IMR-90 (cell line): ENCODE results near the gene NTF3. TPM values are rescaled to one million over a fixed set of nuclear protein-coding genes. Genes with fewer than 3 reads are reported as not detected.

Source experiments
- ATAC-seq: fragments of 200-7000 bp; cut with Tn5 transposase; 2 replicates; pipeline ENCODE4 v1.9.1; 2020; ENCODE audit warnings: low read depth, mild to moderate bottlenecking, moderate library complexity
- BruUV-seq: library from RNA; stranded (reverse); fragments of 400-500 nt; replicated peaks from 2 replicates; lab custom pipeline; 2021; lab: Mats Ljungman, UMichigan
- CTCF ChIA-PET: fragments of 300-600 bp; formaldehyde crosslinking; extraction: SDS; loops from one replicate; lab custom pipeline; 2021; ENCODE audit warnings: antibody characterized with exemption; lab: Yijun Ruan, JAX
- POLR2A ChIA-PET: fragments of 300-600 bp; sonication (Branson Sonifier 250); formaldehyde crosslinking; loops from one replicate; lab custom pipeline; 2022; ENCODE audit warnings: antibody characterized with exemption; ENCODE audit not compliant: unreplicated experiment; lab: Charles Lee
- DNase-seq: peaks from one replicate; pipeline ENCODE4 v3.0.0; 2013
- H2AFZ ChIP-seq: replicated peaks from 2 replicates; pipeline ENCODE3; 2013; ENCODE audit warnings: low read length, mild to moderate bottlenecking; ENCODE audit not compliant: poor library complexity
- H2AK5ac ChIP-seq: 2 replicates; pipeline ENCODE4 v1.6.1; 2013; ENCODE audit warnings: low read depth, low read length, inconsistent platforms
- H2AK9ac ChIP-seq: replicated peaks from 2 replicates; pipeline ENCODE3; 2013; ENCODE audit warnings: mild to moderate bottlenecking, low read depth, low read length, moderate library complexity; ENCODE audit not compliant: poor library complexity
- H2BK120ac ChIP-seq: 2 replicates; pipeline ENCODE4 v1.6.1; 2013; ENCODE audit warnings: low read depth, low read length, inconsistent platforms
- H2BK15ac ChIP-seq: 3 replicates; pipeline ENCODE4 v1.6.1; 2013; ENCODE audit warnings: low read depth, low read length, inconsistent platforms
- H2BK20ac ChIP-seq: 2 replicates; pipeline ENCODE4 v1.6.1; 2013; ENCODE audit warnings: low read depth, mild to moderate bottlenecking, inconsistent platforms, low read length, moderate library complexity
- H2BK5ac ChIP-seq: 2 replicates; pipeline ENCODE4 v1.6.1; 2013; ENCODE audit warnings: mild to moderate bottlenecking, low read depth, low read length, inconsistent platforms; ENCODE audit not compliant: poor library complexity, severe bottlenecking
- H3K14ac ChIP-seq: replicated peaks from 2 replicates; pipeline ENCODE4 v1.6.1; 2013; ENCODE audit warnings: low read depth, low read length, inconsistent platforms
- H3K18ac ChIP-seq: 2 replicates; pipeline ENCODE4 v1.6.1; 2013; ENCODE audit warnings: low read depth, low read length, control low read depth
- H3K23ac ChIP-seq: 2 replicates; pipeline ENCODE4 v1.6.1; 2013; ENCODE audit warnings: low read depth, low read length, inconsistent platforms
- H3K27ac ChIP-seq: 2 replicates; pipeline ENCODE4 v1.5.1; 2013; ENCODE audit warnings: mild to moderate bottlenecking, control low read depth, low read length; ENCODE audit not compliant: insufficient read depth
- H3K27me3 ChIP-seq: 2 replicates; pipeline ENCODE4 v1.6.1; 2013; ENCODE audit warnings: low read length; ENCODE audit not compliant: control insufficient read depth, insufficient read depth
- H3K36me3 ChIP-seq: 2 replicates; pipeline ENCODE4 v1.6.1; 2013; ENCODE audit warnings: low read length, mixed read lengths; ENCODE audit not compliant: control insufficient read depth, insufficient read depth
- H3K4ac ChIP-seq: 2 replicates; pipeline ENCODE4 v1.6.1; 2013; ENCODE audit warnings: low read depth, low read length, inconsistent platforms
- H3K4me1 ChIP-seq: 2 replicates; pipeline ENCODE4 v1.6.1; 2013; ENCODE audit warnings: low read length, mixed read lengths; ENCODE audit not compliant: control insufficient read depth, insufficient read depth
- H3K4me2 ChIP-seq: 2 replicates; pipeline ENCODE4 v1.6.1; 2013; ENCODE audit warnings: low read depth, mild to moderate bottlenecking, control low read depth, low read length, moderate library complexity
- H3K4me3 ChIP-seq: 2 replicates; pipeline ENCODE4 v1.5.1; 2013; ENCODE audit warnings: low read depth, mild to moderate bottlenecking, control low read depth, low read length, moderate library complexity; ENCODE audit not compliant: insufficient read depth
- H3K56ac ChIP-seq: 2 replicates; pipeline ENCODE4 v1.6.1; 2013; ENCODE audit warnings: low read length, inconsistent platforms; ENCODE audit not compliant: insufficient read depth; ENCODE audit errors: extremely low read depth
- H3K79me1 ChIP-seq, 2 experiments: 2 replicates each; pipeline ENCODE4 v1.6.1; 2013; ENCODE audit warnings: low read length in 2 of 2, inconsistent platforms in 1 of 2, low read depth in 1 of 2
- H3K9ac ChIP-seq: 2 replicates; pipeline ENCODE4 v1.6.1; 2013; ENCODE audit warnings: low read depth, low read length, control low read depth
- H3K9me1 ChIP-seq: 2 replicates; pipeline ENCODE4 v1.6.1; 2013; ENCODE audit warnings: low read length, inconsistent platforms; ENCODE audit not compliant: insufficient read depth
- H3K9me3 ChIP-seq: 2 replicates; pipeline ENCODE4 v1.6.1; 2013; ENCODE audit warnings: low read length; ENCODE audit not compliant: control insufficient read depth, insufficient read depth
- H4K20me1 ChIP-seq: 2 replicates; pipeline ENCODE4 v1.6.1; 2013; ENCODE audit warnings: low read length, inconsistent platforms; ENCODE audit not compliant: insufficient read depth
- H4K5ac ChIP-seq: 2 replicates; pipeline ENCODE4 v1.6.1; 2013; ENCODE audit warnings: mild to moderate bottlenecking, low read depth, low read length, control low read depth
- H4K8ac ChIP-seq, 2 experiments: 2 replicates each; pipeline ENCODE4 v1.6.1; 2013; ENCODE audit warnings: low read depth in 2 of 2, low read length in 2 of 2, control low read depth in 1 of 2, inconsistent platforms in 1 of 2
- H4K91ac ChIP-seq: 2 replicates; pipeline ENCODE4 v1.6.1; 2013; ENCODE audit warnings: low read depth, low read length, inconsistent platforms; ENCODE audit not compliant: insufficient read depth
- BHLHE40 ChIP-seq: fragments of 150-350 bp; IDR thresholded peaks from 2 replicates; pipeline ENCODE4 v1.6.1; 2016; ENCODE audit warnings: mild to moderate bottlenecking, low read depth, low read length
- CEBPB ChIP-seq: IDR thresholded peaks from 2 replicates; pipeline ENCODE4 v1.6.1; 2012; ENCODE audit warnings: low read depth, low read length, improper control_type of control experiment
- NFE2L2 ChIP-seq: fragments of 150-350 bp; IDR thresholded peaks from 2 replicates; pipeline ENCODE4 v1.6.1; 2016; ENCODE audit warnings: low read depth, mild to moderate bottlenecking, low read length
- POLR2A ChIP-seq: IDR thresholded peaks from 2 replicates; pipeline ENCODE4 v1.6.1; 2012; ENCODE audit warnings: mild to moderate bottlenecking, low read depth, low read length
- RAD21 ChIP-seq: IDR thresholded peaks from 2 replicates; pipeline ENCODE4 v1.6.1; 2012; ENCODE audit warnings: low read length, improper control_type of control experiment
- RFX5 ChIP-seq: IDR thresholded peaks from 2 replicates; pipeline ENCODE4 v1.8.0; 2012; ENCODE audit warnings: low read depth, mild to moderate bottlenecking, low read length, moderate library complexity
- SMC3 ChIP-seq: fragments of 150-350 bp; IDR thresholded peaks from 2 replicates; pipeline ENCODE4 v1.6.1; 2016; ENCODE audit warnings: low read depth, mild to moderate bottlenecking, antibody characterized with exemption, low read length, moderate library complexity
- WGBS, 2 experiments: methylation state at CpG; one replicate each; pipeline versions ENCODE4 v1.1.5 to v1.1.7; 2013; ENCODE audit warnings: missing lambda C conversion rate in 2 of 2; ENCODE audit not compliant: insufficient read length in 1 of 2; ENCODE audit errors: extremely low coverage in 2 of 2; 5-methylcytosine and 5-hydroxymethylcytosine counted together
- dilution Hi-C: fragments of 300-500 bp; cut with HindIII; formaldehyde crosslinking; loops from one replicate; pipeline ENCODE4 v1.14.3; 2018; ENCODE audit warnings: low sequenced_read_pairs; ENCODE audit not compliant: unreplicated experiment
- in situ Hi-C: fragments of 300-500 bp; cut with MboI; formaldehyde crosslinking; loops from 3 replicates; pipeline ENCODE4 v1.14.3; 2019; ENCODE audit warnings: low sequenced_read_pairs, inconsistent platforms, mixed read lengths
- intact Hi-C: fragments of 100-400 bp; cut with micrococcal nuclease; formaldehyde crosslinking; loops from 2 replicates; pipeline ENCODE4 v1.10.0; 2022
- polyA plus RNA-seq, 3 experiments: library from polyadenylated mRNA; depleted of rRNA; stranded (reverse); fragments of >200 nt; gene quantifications; 2 replicates each; pipeline ENCODE4 v1.2.3, GENCODE V29; 2012; ENCODE audit warnings: low replicate concordance in 1 of 3
- total RNA-seq: library from RNA; depleted of rRNA; stranded (reverse); fragments of >200 nt; gene quantifications from 2 replicates; pipeline ENCODE4 v1.2.3, GENCODE V29; 2012
- TF ChIP-seq, protein P1 (sequence below): fragments of 150-350 bp; IDR thresholded peaks from 2 replicates; pipeline ENCODE4 v1.6.1; 2017; ENCODE audit warnings: mild to moderate bottlenecking, antibody characterized with exemption, low read length, low read depth

Gene NTF3
- total and polyA plus RNA-seq, 2 of the 4 experiments (the other 2 are of a cell fraction): 12.2 to 32.4 TPM

DNA sequence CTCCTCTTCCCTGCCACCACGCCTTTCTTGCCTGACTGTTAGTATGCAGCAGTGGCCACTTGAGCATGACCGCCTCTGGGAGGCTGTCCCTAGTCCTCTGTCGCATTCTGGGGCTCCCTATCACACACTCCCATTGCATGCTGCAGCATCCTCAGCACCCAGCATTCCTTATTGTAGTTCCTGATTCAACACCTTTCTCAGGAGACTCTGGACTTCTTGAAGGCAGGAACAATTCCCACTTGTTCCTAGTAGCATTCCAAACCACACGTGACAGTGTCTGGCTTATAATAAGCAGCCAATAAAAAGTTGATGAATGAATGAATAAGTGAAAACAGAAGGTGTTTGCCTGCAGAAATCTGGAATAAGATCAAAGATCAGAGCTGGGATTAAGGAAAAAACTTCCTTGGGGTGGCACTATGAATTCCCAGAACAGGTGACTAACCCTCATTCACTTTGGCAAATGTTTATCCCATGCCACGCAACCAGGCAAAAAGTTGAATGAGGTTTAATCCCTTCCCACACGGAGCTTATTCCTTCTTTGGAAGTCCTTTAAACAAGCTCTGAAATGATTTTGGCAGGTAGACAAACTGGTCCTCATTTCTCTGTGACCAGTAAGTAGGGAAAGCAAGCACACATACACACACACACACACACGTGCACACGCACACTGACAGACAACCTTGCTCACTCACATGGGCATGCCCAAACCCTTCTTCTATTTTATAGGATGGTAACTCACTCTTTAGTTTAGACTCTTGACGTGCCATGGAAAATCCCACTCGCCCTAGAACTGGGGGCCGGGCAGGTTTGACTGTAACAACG lies 26.5 kb downstream of the NTF3 start:
- ATAC-seq: no peak
- peak overlapping the region; percentile 96 for H3K27ac ChIP-seq
- peak overlapping the region; percentile 99 for H2BK5ac ChIP-seq
- H3K23ac ChIP-seq: peak overlapping the region; percentile 84
- H3K14ac ChIP-seq: peak overlapping the region; percentile 92
- H4K5ac ChIP-seq: peak overlapping the region; percentile 67; the same call in 1 of the 2 replicates
- peak overlapping the region; percentile 99 for H2BK120ac ChIP-seq
- ChIA-PET CTCF (no interaction called here), POLR2A (no interaction called here)
- H3K18ac ChIP-seq: peak overlapping the region; percentile 36; the same call in 1 of the 2 replicates
- BruUV-seq: no TSS peak
- no peaks in the 10 kb centered on the region for H3K27me3 ChIP-seq
- no peak overlapping the region for H3K9ac ChIP-seq
- no peak overlapping the region for H3K4me3 ChIP-seq
- no peak for DNase-seq
- dilution Hi-C loops (no loop called here), intact Hi-C loops (no loop called here), in situ Hi-C loops (loop anchor here (25.0 kb wide), 1 partner anchor 829 kb away; no protein-coding TSS in a partner anchor)
- peak overlapping the region in 1 of 2 experiments; percentile 99; a peak in 3 of 4 replicates for H4K8ac ChIP-seq
- H3K79me1 ChIP-seq: peaks cover 81 to 99% of the 10 kb centered on the region in 2 experiments
- no peak overlapping the region for H3K4me2 ChIP-seq
- peaks cover 3% of the 10 kb centered on the region; the same call in 1 of the 2 replicates for H4K20me1 ChIP-seq
- WGBS, 2 experiments: 91% methylated on average over 7 of the region's 12 CpGs; no CpG with 5 or more reads in 1 of the 2 experiments
- H3K9me3 ChIP-seq: no peaks in the 10 kb centered on the region
- H4K91ac ChIP-seq: peak overlapping the region; percentile 99
- no peak overlapping the region for H2AK9ac ChIP-seq
- peak overlapping the region; percentile 99 for H2BK20ac ChIP-seq
- no peak overlapping the region for H2AFZ ChIP-seq
- H3K9me1 ChIP-seq: peaks cover 51% of the 10 kb centered on the region
- H3K4me1 ChIP-seq: peaks cover 49% of the 10 kb centered on the region
- H2BK15ac ChIP-seq: peak overlapping the region; percentile 85; the same call in 2 of the 3 replicates
- H3K36me3 ChIP-seq: peaks cover 9% of the 10 kb centered on the region
- TF ChIP-seq SMC3: no peak
- no peak for TF ChIP-seq RAD21
- TF ChIP-seq BHLHE40: no peak
- no peak for TF ChIP-seq CEBPB
- TF ChIP-seq NFE2L2: no peak
- TF ChIP-seq POLR2A: no peak
- TF ChIP-seq, protein P1, sequence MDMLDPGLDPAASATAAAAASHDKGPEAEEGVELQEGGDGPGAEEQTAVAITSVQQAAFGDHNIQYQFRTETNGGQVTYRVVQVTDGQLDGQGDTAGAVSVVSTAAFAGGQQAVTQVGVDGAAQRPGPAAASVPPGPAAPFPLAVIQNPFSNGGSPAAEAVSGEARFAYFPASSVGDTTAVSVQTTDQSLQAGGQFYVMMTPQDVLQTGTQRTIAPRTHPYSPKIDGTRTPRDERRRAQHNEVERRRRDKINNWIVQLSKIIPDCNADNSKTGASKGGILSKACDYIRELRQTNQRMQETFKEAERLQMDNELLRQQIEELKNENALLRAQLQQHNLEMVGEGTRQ: no peak
- TF ChIP-seq RFX5: no peak
- H3K4ac ChIP-seq: peak overlapping the region; percentile 95
- H3K56ac ChIP-seq: 0 out of 2 replicates have a peak overlapping the region, but pooled peaks have one; percentile 7
- peak overlapping the region; percentile 97 for H2AK5ac ChIP-seq
